Measurements from ENCODE around the gene FMNL2.

The FMNL2 gene

DNA sequence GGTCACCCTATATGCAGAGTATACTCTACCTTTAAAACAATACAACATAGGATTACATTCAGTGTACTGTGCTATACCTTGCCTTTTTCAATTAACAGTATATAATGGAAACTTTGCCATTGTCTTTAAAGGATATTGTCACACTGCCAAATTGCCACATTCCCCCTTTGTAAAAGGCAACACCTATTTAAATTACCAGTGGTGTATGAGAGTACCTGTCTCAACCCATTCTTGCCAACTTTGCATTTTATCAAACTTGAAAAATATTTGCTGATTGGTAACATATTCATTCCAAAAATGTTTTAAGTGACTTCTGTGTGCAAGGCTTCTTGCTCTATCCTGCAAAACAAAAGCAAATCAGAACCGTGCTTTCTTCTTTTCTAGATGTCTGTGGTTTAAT, 92.9 kb downstream of the FMNL2 start:
- no peak for DNase-seq

DNA sequence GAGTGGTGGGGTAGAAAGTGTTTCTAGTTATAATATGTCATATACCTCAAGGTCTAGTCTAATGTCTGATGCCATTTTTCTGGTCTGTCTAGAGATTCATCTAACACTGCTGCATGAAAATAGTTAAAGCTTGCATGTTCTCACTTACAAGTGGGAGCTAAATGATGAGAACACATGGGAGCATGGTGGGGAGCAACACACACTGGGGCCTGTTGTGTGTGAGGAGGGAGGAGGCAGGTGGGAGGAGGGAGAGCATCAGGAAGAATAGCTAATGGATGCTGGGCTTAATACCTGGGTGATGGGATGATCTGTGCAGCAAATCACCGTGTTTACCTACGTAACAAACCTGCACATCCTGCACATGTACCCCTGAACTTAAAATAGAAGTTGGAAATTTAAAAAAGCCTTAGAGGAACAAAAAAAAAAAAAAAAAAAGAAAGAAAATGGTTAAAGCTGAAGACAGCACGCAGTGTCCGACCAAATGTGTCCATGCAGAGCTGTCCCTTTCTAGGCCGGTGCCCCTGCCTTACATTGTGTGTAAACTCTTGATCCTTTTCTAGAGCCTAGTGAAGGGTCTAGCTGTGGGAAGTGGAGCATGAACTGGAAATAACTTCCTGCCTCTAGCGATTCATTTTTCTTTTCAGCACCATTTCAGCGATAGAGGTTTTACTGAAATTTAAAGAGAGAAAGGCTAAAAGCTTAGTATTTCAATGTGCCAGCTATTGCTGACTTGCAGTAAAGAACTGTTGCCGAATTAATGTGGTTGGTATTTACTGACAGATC, 94.0 kb downstream of the FMNL2 start:
- no peak for DNase-seq

DNA sequence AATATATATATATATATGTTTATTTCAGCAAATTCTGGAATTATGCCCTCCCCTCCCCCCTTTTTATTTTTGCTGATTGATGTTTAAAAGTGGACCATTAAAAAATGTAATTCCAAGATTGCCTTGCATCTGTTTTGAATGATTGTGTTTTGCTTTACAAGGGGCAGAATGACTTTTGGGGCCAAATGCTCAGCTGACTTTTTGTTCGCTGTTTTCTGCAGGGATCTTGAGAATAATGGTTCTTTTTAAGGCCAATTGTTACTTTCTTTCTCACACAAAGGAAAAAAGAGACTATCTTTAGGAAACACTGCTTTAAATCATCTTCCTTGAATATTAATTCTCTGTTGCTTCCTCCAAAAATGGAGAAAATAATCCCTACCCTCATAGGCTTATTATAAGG, 95.9 kb downstream of the FMNL2 start:
- DNase-seq, result no peak

DNA sequence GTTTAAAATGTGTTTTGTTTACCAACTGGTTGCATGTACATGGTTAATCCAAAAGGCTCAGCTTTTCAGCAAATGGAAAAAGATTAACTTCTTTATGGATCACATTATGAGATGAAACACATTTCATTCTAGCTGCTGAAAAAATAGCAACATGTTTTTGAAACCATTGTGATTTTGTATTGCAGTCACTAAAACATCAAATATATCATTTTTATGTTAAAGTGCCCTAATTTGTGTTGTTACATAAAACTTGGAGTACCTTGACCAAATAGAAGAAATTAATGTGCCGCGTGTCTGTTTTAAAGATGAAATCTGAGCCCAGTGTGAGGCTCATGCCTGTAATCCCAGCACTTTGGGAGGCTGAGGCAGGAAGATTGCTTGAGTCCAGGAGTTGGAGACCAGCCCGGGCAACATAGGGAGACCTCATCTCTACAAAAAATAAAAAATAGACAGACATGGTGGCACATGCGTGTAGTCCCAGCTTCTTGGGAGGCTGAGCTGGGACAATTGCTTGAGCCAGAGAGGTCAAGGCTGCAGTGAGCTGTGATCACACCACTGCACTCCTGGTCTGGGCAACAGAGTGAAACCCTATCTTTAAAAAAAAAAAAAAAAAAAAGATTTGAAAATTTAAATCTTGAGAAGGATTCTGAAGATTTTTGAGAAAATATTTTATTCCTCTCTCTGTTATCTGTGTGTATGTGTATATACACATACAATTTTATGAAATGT, 96.6 kb downstream of the FMNL2 start:
- DNase-seq, result no peak

DNA sequence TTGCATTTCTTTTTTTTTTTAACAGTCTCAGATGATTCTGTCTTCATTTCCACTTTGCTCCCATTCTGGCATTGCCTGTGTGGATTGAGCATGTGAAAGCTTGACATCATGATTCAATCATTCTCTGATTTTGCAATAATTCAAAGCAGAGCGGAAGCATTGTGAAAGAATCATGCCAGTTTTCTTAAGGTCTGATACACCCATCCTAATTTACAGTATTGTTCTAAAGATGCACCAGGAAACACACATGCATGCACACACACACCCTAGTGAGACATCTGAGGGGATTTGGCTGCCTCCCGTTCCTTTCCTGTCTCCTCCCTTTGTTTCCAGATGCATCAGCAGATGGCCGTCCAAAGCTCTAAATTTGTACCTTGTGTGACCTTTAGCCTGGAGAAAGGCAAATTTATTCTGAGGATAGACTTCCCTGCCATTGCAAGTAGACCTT, 97.3 kb downstream of the FMNL2 start:
- no peak for DNase-seq

DNA sequence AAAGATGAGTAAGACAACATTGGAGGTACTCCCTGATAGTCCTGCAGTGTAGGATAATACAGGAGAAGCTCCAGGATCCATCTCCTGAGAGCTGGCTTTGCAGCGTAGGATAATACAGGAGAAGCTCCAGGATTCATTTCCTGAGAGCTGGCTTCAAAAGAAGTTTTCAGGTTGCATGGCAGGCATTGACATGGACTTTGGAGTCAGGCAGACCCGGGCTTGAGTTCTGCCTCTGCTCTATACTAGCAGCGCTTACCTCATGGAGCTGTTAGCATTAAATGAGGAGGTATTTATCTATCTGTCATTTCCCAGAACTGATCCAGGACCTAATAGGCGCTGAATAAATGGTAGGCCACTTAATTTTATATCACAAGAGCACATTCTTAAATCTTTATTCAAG, 97.8 kb downstream of the FMNL2 start:
- no peak for DNase-seq

DNA sequence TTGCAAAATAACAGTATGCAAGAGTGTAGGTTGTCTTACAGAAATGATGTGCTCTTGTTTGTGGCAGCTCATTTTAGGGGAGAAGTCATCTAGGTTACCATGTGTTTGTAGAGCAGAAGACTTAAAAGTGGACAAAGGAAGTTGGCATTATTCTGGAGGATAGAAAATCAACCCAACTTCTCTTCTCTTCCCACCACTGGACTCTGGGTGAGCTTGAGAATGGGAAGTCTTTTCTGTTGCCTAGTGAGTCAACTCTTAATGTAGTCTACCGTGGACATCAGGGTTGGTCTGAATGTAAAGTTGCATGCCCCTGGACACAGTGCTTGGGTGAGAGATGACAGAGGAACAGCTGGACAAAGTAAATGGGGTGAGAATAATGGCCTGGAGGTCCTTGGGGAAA, 98.3 kb downstream of the FMNL2 start:
- no peak for DNase-seq

- DNase-seq, result no peak
These were observed 98.8 kb downstream of the FMNL2 start for GRCh38 chr2:152433791-152434190.

DNA sequence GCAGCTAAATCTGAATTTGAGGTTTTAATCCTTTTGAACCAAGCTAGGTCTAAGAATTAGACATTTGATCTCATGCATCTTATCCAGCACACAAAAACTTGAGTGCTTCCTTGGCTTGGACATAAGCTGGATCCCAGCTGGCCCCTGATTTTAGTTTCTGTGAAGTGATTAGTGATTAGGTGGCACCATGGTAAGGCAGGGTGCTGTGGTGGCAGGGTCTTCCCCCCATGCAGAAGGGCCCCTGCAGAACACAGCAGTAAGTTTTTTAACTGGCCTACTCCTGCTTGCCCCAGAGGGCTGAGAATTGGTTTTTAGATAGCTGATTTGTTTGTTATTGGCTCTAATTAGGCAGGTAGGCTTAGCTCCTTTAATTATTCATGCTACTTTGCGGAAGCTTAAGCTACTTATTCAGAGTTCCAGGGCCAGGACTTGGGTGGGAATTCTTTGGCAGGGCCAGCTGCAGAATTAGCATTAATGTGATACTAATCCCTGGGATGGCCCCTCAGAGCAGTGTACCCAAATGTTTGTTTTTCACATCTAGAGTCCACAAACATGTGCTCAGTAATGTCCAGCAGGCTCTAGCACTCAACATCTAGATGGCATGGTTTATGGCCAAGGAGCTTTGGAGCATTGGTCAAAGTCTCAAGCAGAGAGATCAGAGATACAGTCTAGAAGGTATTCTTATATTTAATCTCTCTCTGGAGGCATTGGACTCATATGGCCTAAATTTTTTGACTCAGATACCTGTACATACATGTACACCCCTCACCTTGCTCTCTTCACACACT, 99.6 kb downstream of the FMNL2 start:
- no peak for DNase-seq

GRCh38 chr2:152436148-152436547, 101.2 kb downstream of the FMNL2 start:
- no peak for DNase-seq

GRCh38 chr2:152437276-152438108, 102.5 kb downstream of the FMNL2 start:
- DNase-seq, result no peak

GRCh38 chr2:152440049-152440448, 105.1 kb downstream of the FMNL2 start:
- no peak for DNase-seq

- no peak for DNase-seq
These were observed 105.5 kb downstream of the FMNL2 start for GRCh38 chr2:152440460-152440859.

DNA sequence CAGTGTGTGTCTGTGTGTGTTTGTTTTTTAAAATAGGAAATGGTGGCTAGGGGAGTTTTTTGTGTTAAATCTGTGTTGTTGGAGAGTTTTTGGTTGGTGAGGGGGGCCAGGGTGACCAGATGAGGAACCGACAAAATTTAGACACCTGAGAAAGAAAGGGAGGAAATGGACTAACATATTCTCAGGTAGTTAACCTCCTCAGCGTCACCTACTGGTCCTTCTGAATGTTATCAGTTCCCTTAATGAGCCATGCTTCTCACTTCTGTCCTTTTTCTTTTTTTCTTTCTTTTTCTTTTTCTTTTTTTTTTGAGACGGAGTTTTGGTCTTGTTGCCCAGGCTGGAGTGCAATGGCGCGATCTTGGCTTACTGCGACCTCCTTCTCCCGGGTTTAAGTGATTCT, 107.0 kb downstream of the FMNL2 start:
- DNase-seq, result no peak

GRCh38 chr2:152443771-152444170, 108.8 kb downstream of the FMNL2 start:
- no peak for DNase-seq

DNA sequence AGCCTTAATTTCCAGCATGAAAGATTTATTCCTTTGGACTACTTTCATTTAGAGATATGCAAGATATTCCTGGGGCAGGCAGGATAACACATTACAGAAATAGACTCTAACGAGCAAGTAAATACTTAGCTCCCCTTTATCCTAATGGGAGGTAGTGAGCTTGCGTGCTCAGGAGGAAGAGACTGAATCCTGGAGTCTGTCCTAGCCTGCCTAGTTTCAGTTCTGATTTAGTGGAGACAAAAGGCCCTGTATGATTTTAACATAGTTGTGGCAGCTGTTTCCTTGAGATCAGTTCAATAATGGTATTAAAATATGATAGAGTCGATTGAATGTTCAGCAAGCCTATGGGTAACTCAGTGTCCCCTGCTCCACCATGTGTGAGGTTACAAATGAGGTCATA, 109.5 kb downstream of the FMNL2 start:
- no peak for DNase-seq

DNA sequence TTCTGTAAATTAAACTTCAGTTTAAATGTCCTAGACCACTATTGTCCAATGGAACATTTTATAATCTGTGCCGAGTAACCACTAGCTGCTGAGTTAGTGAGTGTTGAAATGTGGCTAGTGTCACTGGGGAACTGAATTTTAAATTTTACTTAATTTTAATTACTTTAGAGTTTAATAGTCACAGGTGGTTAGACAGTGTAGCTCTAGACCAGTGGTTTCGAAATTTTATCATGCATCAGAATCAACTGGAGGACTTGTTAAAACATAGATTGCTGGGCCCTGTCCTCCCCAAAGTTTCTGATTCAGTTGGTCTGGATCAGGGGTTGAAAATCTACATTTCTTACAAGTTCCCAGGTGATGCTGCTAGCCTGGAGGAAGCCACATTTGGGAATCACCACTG, 110.4 kb downstream of the FMNL2 start:
- DNase-seq, result no peak

- DNase-seq, result no peak
These were observed 110.8 kb downstream of the FMNL2 start for GRCh38 chr2:152445791-152446201.

DNA sequence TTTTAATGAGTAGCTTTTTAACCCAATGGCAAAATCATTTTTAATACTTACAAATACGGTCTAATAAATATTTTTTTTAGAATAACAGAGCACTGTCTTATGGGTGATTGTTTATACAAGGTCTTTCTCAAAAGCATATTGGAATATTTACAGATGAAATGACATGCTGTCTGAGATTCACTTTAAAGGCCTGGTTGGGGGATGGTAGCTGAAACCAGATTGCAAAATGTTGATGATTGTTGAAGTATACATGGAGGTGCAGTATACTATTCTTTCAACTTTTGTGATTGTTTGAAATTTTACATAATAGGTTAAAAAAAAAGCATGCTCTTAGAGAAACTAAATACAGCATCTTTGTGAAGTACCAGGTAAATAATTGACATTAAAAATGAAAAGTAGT, 111.2 kb downstream of the FMNL2 start:
- no peak for DNase-seq

DNA sequence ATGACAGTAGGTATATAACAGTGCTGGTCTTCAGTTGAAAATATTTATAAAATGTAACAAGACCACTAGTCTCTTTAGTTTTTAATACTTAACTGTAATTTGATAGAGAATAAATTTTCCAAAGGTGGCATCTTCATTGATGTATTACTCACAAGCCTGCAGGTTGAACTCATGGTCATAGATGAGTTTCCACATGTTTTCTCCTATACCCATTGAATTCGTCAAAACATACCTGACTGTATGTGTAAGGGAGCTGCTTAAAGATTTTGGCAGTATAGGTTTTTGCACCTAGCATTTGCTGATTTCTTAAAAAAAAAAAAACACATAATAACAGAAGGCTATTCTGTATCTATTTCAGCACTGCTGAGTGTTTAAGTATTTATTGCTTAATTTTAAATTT, 112.9 kb downstream of the FMNL2 start:
- no peak for DNase-seq

- no peak for DNase-seq
These were observed 113.6 kb downstream of the FMNL2 start for GRCh38 chr2:152448606-152449005.

DNA sequence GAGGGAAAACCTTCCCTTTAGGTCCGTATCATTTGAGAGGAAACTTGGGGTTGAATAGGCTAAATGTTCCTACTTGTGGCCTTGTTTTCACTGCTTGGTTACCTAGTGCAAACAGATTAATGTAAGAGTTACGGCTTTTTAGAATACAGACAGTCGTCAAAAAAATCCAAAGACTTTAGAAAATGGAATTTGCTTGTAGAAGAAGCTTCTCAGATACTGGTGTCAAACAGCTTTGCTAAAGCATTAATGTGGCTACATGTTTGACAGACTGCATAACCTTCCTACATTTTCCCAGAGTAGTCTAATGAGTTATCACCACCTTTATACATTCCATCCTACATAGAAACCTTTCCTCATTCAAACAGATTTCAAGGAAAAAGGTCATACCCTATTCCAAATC, 114.6 kb downstream of the FMNL2 start:
- no peak for DNase-seq

DNA sequence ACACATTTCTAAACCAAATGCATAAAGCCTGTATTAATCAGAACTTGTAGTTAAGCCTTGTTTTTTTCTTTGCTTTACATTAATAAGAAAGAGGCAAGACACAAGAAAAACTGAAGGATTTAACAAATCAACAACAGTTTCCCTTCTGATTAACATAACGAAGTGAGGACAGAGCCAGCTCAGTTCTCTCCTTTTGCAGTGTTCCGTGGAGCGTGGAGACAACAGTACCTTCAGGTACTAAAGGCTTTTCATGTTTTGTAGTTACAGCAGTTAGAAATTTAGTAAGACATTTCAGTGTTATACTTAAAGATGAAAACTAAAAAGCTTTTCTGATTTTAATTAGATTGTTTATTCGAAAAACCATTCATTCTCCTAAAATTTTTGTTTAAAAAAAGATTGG, 115.2 kb downstream of the FMNL2 start:
- DNase-seq, result no peak

All from T-helper 1 cell (primary cell).